CD8-positive, alpha-beta memory T cell (primary cell): ENCODE data around the gene PPM1K. TPM values are rescaled to one million over a fixed set of nuclear protein-coding genes. Genes with fewer than 3 reads are reported as not detected.

Experiments
- CTCF ChIA-PET: fragments of 350-600 bp; sonication (Branson Sonifier 250); formaldehyde crosslinking; loops from one replicate; lab custom pipeline; 2021; ENCODE audit warnings: antibody characterized with exemption; lab: Charles Lee
- POLR2A ChIA-PET: fragments of 350-600 bp; sonication (Branson Sonifier 250); formaldehyde crosslinking; loops from one replicate; lab custom pipeline; 2021; ENCODE audit warnings: antibody characterized with exemption; lab: Charles Lee
- DNase-seq, 5 donors: peaks; one replicate each; pipeline versions ENCODE4 v3.0.0 to v3.0.0-alpha.2; 2020 to 2022; ENCODE audit warnings: mixed read lengths in 1 of 5
- H3K27ac ChIP-seq: one replicate; pipeline ENCODE4 v1.7.0; 2013; ENCODE audit warnings: low read depth, mild to moderate bottlenecking, low read length, moderate library complexity
- H3K27me3 ChIP-seq: 2 replicates; pipeline ENCODE4 v1.7.0; 2013; ENCODE audit warnings: low read length, mild to moderate bottlenecking; ENCODE audit not compliant: insufficient read depth, poor library complexity, severe bottlenecking
- H3K36me3 ChIP-seq: 2 replicates; pipeline ENCODE4 v1.7.0; 2013; ENCODE audit warnings: mild to moderate bottlenecking, low read length, moderate library complexity; ENCODE audit not compliant: insufficient read depth
- H3K4me1 ChIP-seq: 2 replicates; pipeline ENCODE4 v1.7.0; 2013; ENCODE audit warnings: mild to moderate bottlenecking, low read length, moderate library complexity; ENCODE audit not compliant: insufficient read depth
- H3K4me3 ChIP-seq: 2 replicates; pipeline ENCODE4 v1.7.0; 2013; ENCODE audit warnings: mild to moderate bottlenecking, low read length
- H3K9me3 ChIP-seq: 2 replicates; pipeline ENCODE4 v1.7.0; 2013; ENCODE audit warnings: mild to moderate bottlenecking, low read length
- H3K27ac Mint-ChIP-seq, 8 donors: one replicate each; pipeline ENCODE4 v1.8.0; 2020 to 2021; ENCODE audit warnings: mixed read lengths in 8 of 8, mild to moderate bottlenecking in 6 of 8, inconsistent platforms in 3 of 8, moderate library complexity in 3 of 8
- H3K27me3 Mint-ChIP-seq, 2 donors: one replicate each; pipeline ENCODE4 v1.8.0; 2020 to 2021; ENCODE audit warnings: mixed read lengths in 2 of 2, mild to moderate bottlenecking in 1 of 2, moderate library complexity in 1 of 2
- H3K36me3 Mint-ChIP-seq, 3 donors: one replicate each; pipeline ENCODE4 v1.8.0; 2020 to 2021; ENCODE audit warnings: mixed read lengths in 3 of 3, inconsistent platforms in 1 of 3, mild to moderate bottlenecking in 1 of 3
- H3K4me1 Mint-ChIP-seq, 3 donors: one replicate each; pipeline ENCODE4 v1.8.0; 2020 to 2021; ENCODE audit warnings: mixed read lengths in 3 of 3, inconsistent platforms in 1 of 3, mild to moderate bottlenecking in 1 of 3
- H3K4me3 Mint-ChIP-seq, 7 donors: one replicate each; pipeline ENCODE4 v1.8.0; 2020 to 2021; ENCODE audit warnings: mixed read lengths in 7 of 7, mild to moderate bottlenecking in 6 of 7, moderate library complexity in 4 of 7, inconsistent platforms in 2 of 7
- H3K9me3 Mint-ChIP-seq, 5 donors: one replicate each; pipeline ENCODE4 v1.8.0; 2020 to 2022; ENCODE audit warnings: mixed read lengths in 5 of 5, mild to moderate bottlenecking in 3 of 5, moderate library complexity in 2 of 5, inconsistent platforms in 1 of 5
- polyA plus RNA-seq: library from polyadenylated mRNA; unstranded; fragments of 300-500 nt; fragmentation: Illumina TruSeq; gene quantifications from one replicate; pipeline ENCODE4 v1.2.3, GENCODE V29; 2021
- total RNA-seq, 2 experiments: library from RNA; stranded (reverse); gene quantifications; one replicate each; pipeline ENCODE4 v1.2.3, GENCODE V29; 2021

The PPM1K gene
- total and polyA plus RNA-seq, 3 experiments from 2014 or later: 38.2 to 81.9 (median 44.3) TPM

- Histone ChIP-seq H3K36me3 (no peaks in the 10 kb centered on the region), H3K9me3 (no peaks in the 10 kb centered on the region), H3K4me3 (no peak overlapping the region), H3K27me3 (no peaks in the 10 kb centered on the region), H3K4me1 (no peaks in the 10 kb centered on the region), H3K27ac (no peak overlapping the region)
- ChIA-PET CTCF (interaction anchor here (1.2 to 5.2 kb wide), 2 partner anchors 9 to 300 kb away, joined by 3 to 93 read pairs; no protein-coding TSS in a partner anchor), POLR2A (no interaction called here)
- Mint-ChIP-seq H3K27ac (no peak overlapping the region), H3K9me3 (no peaks in the 10 kb centered on the region), H3K27me3 (peaks cover 2 to 13% of the 10 kb centered on the region in 2 donors), H3K4me1 (peaks cover 3 to 9% (median 6%) of the 10 kb centered on the region in 3 donors), H3K36me3 (no peaks in the 10 kb centered on the region), H3K4me3 (no peak overlapping the region)
- no peak for DNase-seq
Observed at GRCh38 chr4:88215351-88215750, 69.0 kb downstream of the PPM1K start.

DNA sequence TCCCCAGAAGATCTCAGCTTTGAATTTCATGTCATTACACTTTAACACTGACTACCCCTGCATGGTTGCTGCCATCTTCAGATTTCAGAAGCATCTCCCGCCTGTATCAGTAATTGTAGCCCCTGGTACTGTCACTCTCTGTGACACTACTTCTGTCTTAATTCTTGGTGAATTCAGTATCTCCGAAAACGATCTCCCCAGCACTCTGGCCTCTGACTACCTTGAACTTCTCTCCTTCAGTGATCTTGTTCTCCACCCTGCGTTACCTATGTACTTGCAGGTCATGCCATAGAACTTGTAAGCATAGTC is 72.2 kb downstream of the PPM1K start:
- Histone ChIP-seq H3K27me3 (no peaks in the 10 kb centered on the region), H3K36me3 (no peaks in the 10 kb centered on the region), H3K27ac (no peak overlapping the region), H3K9me3 (no peaks in the 10 kb centered on the region), H3K4me3 (no peak overlapping the region), H3K4me1 (no peaks in the 10 kb centered on the region)
- no peaks in the 10 kb centered on the region for H3K9me3 Mint-ChIP-seq
- no peaks in the 10 kb centered on the region for H3K36me3 Mint-ChIP-seq
- H3K27ac Mint-ChIP-seq: peak overlapping the region in 1 of 8 donors; percentile 92
- peaks cover 2 to 7% of the 10 kb centered on the region in 2 donors for H3K27me3 Mint-ChIP-seq
- ChIA-PET POLR2A (no interaction called here), CTCF (interaction anchor here (0.7 to 2.8 kb wide), 20 partner anchors 10 to 532 kb away, joined by 3 to 17 read pairs (median 4); partner anchors contain the start of gene PYURF)
- H3K4me3 Mint-ChIP-seq: no peak overlapping the region
- H3K4me1 Mint-ChIP-seq: peaks cover 0 to 6% (median 0%) of the 10 kb centered on the region in 3 donors
- no peak for DNase-seq

- Histone ChIP-seq H3K4me3 (no peak overlapping the region), H3K27me3 (no peaks in the 10 kb centered on the region), H3K36me3 (no peaks in the 10 kb centered on the region), H3K27ac (no peak overlapping the region), H3K4me1 (no peaks in the 10 kb centered on the region), H3K9me3 (no peaks in the 10 kb centered on the region)
- H3K4me3 Mint-ChIP-seq: no peak overlapping the region
- DNase-seq: peak in 4 of 5 donors; percentile 28 to 49 (median 44)
- H3K27ac Mint-ChIP-seq: no peak overlapping the region
- peaks cover 0 to 6% (median 0%) of the 10 kb centered on the region in 3 donors for H3K4me1 Mint-ChIP-seq
- ChIA-PET POLR2A (no interaction called here), CTCF (interaction anchor here (0.7 to 2.8 kb wide), 20 partner anchors 9 to 532 kb away, joined by 3 to 17 read pairs (median 4); partner anchors contain the start of gene PYURF)
- peaks cover 2 to 4% of the 10 kb centered on the region in 2 donors for H3K27me3 Mint-ChIP-seq
- no peaks in the 10 kb centered on the region for H3K36me3 Mint-ChIP-seq
- H3K9me3 Mint-ChIP-seq: no peaks in the 10 kb centered on the region
Observed at GRCh38 chr4:88211473-88212252, 72.7 kb downstream of the PPM1K start.

- ChIA-PET CTCF (interaction anchor here (1.4 to 1.9 kb wide), 2 partner anchors 11 to 306 kb away, joined by 4 to 5 read pairs; no protein-coding TSS in a partner anchor), POLR2A (interaction anchor here (0.6 kb wide), 1 partner anchor 151 kb away, joined by 4 read pairs; no protein-coding TSS in a partner anchor)
- peaks cover 0 to 6% (median 0%) of the 10 kb centered on the region in 3 donors for H3K4me1 Mint-ChIP-seq
Observed at GRCh38 chr4:88208156-88208555, 76.2 kb downstream of the PPM1K start.

More at GRCh38 chr4:88208156-88208555, 76.2 kb downstream of the PPM1K start:
- no peak overlapping the region for H3K4me3 ChIP-seq
- no peaks in the 10 kb centered on the region for H3K27me3 ChIP-seq
- no peak overlapping the region for H3K27ac ChIP-seq
- no peaks in the 10 kb centered on the region for H3K36me3 ChIP-seq
- Mint-ChIP-seq H3K4me3 (no peak overlapping the region), H3K27me3 (peaks cover under 1 to 2% of the 10 kb centered on the region in 2 donors), H3K27ac (no peak overlapping the region), H3K36me3 (no peaks in the 10 kb centered on the region), H3K9me3 (no peaks in the 10 kb centered on the region)
- no peak for DNase-seq
- H3K9me3 ChIP-seq: no peaks in the 10 kb centered on the region
- H3K4me1 ChIP-seq: no peaks in the 10 kb centered on the region

Other genes starting within 250 kb of the PPM1K start
- 1 to 10 TPM in 1 of 2 experiments, under 1 TPM in 1; 0.89 to 1.4 TPM for gene ABCG2, start 125.9 kb downstream of the PPM1K start, total RNA-seq
- 0.54 TPM for gene ABCG2, start 125.9 kb downstream of the PPM1K start, polyA plus RNA-seq
- gene HERC6, start 94.3 kb upstream of the PPM1K start, total RNA-seq: 1 to 10 TPM; 3.7 to 5.4 TPM
- 27.0 TPM for gene HERC6, start 94.3 kb upstream of the PPM1K start, polyA plus RNA-seq
- gene HERC5, start 172.6 kb upstream of the PPM1K start, total RNA-seq: 1 to 10 TPM; 7.0 to 8.3 TPM
- 14.3 TPM for gene HERC5, start 172.6 kb upstream of the PPM1K start, polyA plus RNA-seq
- 10 to 100 TPM; 68.4 to 70.0 TPM for gene PYURF, start 239.2 kb upstream of the PPM1K start, total RNA-seq
- gene PYURF, start 239.2 kb upstream of the PPM1K start, polyA plus RNA-seq: 306 TPM